Measurements from ENCODE around the gene RNF212.
A peak's percentile ranks its signal among the peaks of the same experiment; 100 is the strongest.

The RNF212 gene

GRCh38 chr4:1090465-1091440 lies 22.6 kb downstream of the RNF212 start:
- no peak for DNase-seq (ENCODE audit: low read depth)

- DNase-seq (ENCODE audit: low read depth) = no peak
Observed at GRCh38 chr4:1090036-1090435, 23.3 kb downstream of the RNF212 start.

- DNase-seq (ENCODE audit: low read depth) = no peak
Observed at GRCh38 chr4:1087371-1087770, 26.0 kb downstream of the RNF212 start.

GRCh38 chr4:1086011-1086410 lies 27.4 kb downstream of the RNF212 start:
- DNase-seq (ENCODE audit: low read depth) = no peak

- DNase-seq (ENCODE audit: low read depth) = no peak
Observed at GRCh38 chr4:1085404-1085799, 28.0 kb downstream of the RNF212 start.

- DNase-seq (ENCODE audit: low read depth) = no peak
Observed at GRCh38 chr4:1084796-1085403, 28.5 kb downstream of the RNF212 start.

- no peak for DNase-seq (ENCODE audit: low read depth)
Observed at GRCh38 chr4:1084394-1084793, 29.0 kb downstream of the RNF212 start.

GRCh38 chr4:1082215-1083182 lies 30.9 kb downstream of the RNF212 start:
- peak; percentile 61 for DNase-seq (ENCODE audit: low read depth)

GRCh38 chr4:1081689-1082040 lies 31.7 kb downstream of the RNF212 start:
- no peak for DNase-seq (ENCODE audit: low read depth)

GRCh38 chr4:1080961-1081688 lies 32.2 kb downstream of the RNF212 start:
- no peak for DNase-seq (ENCODE audit: low read depth)

GRCh38 chr4:1080432-1080831 lies 32.9 kb downstream of the RNF212 start:
- DNase-seq (ENCODE audit: low read depth) = no peak

GRCh38 chr4:1079711-1080265 lies 33.6 kb downstream of the RNF212 start:
- DNase-seq (ENCODE audit: low read depth) = no peak

GRCh38 chr4:1078490-1078889 lies 34.9 kb downstream of the RNF212 start:
- DNase-seq (ENCODE audit: low read depth) = no peak

GRCh38 chr4:1077711-1078477 lies 35.5 kb downstream of the RNF212 start:
- DNase-seq (ENCODE audit: low read depth) = no peak

- no peak for DNase-seq (ENCODE audit: low read depth)
Observed at GRCh38 chr4:1075809-1076699, 37.3 kb downstream of the RNF212 start.

- no peak for DNase-seq (ENCODE audit: low read depth)
Observed at GRCh38 chr4:1075225-1075624, 38.1 kb downstream of the RNF212 start.

GRCh38 chr4:1074077-1074476 lies 39.3 kb downstream of the RNF212 start:
- DNase-seq (ENCODE audit: low read depth) = no peak

- DNase-seq (ENCODE audit: low read depth) = no peak
Observed at GRCh38 chr4:1072830-1073446, 40.4 kb downstream of the RNF212 start.

- no peak for DNase-seq (ENCODE audit: low read depth)
Observed at GRCh38 chr4:1069394-1069793, 44.0 kb downstream of the RNF212 start.

Measured in GM04503 (cell line).